T-helper 1 cell treated with Interleukin-12 subunit alpha and Interleukin-12 subunit beta and Interleukin-4 antibody, amounts not matched to agents 30 μg/mL and 1 μg/mL, for 36 hours (primary cell): ENCODE results near the gene NOL9.

Experiments
- H3K27ac Mint-ChIP-seq: one replicate; pipeline ENCODE4 v1.8.0; 2021; ENCODE audit warnings: mild to moderate bottlenecking, mixed read lengths
- H3K27me3 Mint-ChIP-seq: one replicate; pipeline ENCODE4 v1.8.0; 2021; ENCODE audit warnings: low read depth, mixed read lengths
- H3K36me3 Mint-ChIP-seq: one replicate; pipeline ENCODE4 v1.8.0; 2021; ENCODE audit warnings: low read depth, mixed read lengths
- H3K4me1 Mint-ChIP-seq: one replicate; pipeline ENCODE4 v1.8.0; 2021; ENCODE audit warnings: low read depth, mixed read lengths
- H3K4me3 Mint-ChIP-seq: one replicate; pipeline ENCODE4 v1.8.0; 2021; ENCODE audit warnings: mild to moderate bottlenecking, moderate library complexity, mixed read lengths
- H3K9me3 Mint-ChIP-seq: one replicate; pipeline ENCODE4 v1.8.0; 2021; ENCODE audit warnings: mixed read lengths

The NOL9 gene

DNA sequence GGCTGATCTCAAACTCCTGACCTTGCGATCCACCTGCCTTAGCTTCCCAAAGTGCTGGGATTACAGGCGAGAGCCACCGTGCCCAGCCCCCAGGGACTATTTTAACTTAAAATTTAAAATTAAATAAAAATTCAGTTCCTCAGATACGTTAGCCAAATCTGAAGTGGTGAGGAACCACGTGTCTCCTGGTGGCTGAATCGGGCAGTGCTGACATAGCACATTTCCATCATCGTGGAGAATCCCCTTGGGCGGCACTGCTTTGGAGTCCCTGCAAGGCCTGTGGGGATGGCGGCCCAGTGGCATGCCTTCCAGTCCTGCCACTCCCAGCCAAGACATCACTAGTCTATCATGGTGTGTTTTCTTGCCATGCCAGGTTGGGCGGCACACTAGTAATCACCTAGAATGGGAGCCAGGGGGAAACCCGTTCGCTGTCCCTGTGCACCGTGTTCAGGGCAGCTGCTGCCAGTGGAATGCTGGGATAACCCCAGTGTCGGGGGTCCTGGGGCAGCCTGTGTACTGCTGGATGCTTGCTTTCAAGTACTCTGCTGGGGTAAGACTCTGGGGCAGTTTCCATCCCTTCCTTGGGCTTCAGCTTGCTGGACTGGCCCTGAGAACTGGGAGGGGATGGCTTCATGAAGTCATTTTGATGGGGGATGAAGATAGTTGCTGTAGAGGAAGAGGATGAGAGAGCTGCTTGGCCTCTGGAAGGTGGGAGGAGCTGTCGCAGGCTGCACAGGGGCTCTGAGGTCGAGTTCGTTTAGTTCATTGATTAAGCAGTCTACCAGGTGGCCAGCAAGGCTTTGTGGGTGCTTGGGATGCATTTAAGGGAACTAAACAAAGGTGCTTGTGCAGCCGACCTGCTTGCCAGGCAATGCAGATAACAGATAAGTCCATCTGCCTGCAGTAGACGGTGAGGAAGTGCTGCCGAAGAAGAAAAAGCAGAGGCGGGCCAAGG, 30.1 kb upstream of the NOL9 start:
- Mint-ChIP-seq H3K36me3 (peaks cover 3% of the 10 kb centered on the region), H3K27me3 (no peaks in the 10 kb centered on the region), H3K9me3 (no peaks in the 10 kb centered on the region), H3K4me1 (peaks cover 23% of the 10 kb centered on the region), H3K4me3 (no peak overlapping the region), H3K27ac (no peak overlapping the region)

DNA sequence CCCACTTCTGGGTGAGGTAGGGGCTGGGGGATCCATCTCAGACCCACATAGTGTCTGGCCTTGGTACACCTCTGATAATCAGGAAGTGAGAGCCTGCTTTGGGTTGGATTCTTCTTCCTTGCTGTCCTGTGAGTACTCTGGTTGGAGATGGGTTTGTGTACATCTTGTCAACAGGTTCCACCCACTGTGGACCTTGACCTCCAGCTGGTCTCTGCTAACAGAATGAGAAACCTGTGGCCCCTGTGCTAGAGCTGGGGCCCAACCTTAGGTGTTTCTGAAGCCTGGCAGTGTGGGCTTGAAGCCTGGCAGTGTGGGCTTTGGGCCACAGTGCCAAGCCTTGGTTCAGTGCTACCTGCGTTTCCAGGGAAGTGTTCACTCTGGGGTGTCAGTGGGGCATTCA, 28.1 kb upstream of the NOL9 start:
- Mint-ChIP-seq H3K4me1 (peaks cover 26% of the 10 kb centered on the region), H3K9me3 (no peaks in the 10 kb centered on the region), H3K36me3 (peaks cover 3% of the 10 kb centered on the region), H3K27me3 (no peaks in the 10 kb centered on the region), H3K4me3 (peak overlapping the region; percentile 31), H3K27ac (no peak overlapping the region)

DNA sequence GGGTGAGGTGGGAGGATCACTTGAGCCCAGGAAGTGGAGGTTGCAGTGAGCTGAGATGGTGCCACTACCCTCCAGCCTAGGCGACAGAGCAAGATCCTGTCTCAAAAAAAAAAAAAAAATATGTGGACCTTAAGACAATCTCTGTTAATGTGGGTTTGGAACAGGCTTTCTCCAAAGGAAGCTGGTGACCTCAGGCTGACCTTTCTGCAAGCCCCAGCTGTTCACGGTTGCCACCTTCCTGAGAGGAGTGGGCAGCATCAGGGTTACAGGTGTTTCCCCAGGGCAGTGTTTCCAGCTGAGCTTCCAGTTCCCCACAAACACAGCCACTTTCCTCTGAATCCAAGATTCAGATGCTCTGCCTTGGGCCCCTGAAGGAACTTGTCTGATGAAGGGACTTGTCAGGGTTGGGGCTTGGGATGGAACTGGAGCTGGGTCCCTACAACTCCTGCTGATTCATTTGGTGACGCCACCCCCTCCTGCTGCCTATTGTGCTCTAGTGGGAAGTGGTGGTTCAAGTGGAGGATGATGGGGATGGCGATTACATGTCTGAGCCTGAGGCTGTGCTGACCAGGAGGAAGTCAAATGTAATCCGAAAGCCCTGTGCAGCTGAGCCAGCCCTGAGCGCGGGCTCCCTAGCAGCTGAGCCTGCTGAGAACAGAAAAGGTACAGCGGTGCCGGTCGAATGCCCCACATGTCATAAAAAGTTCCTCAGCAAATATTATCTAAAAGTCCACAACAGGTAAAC, 27.4 kb upstream of the NOL9 start:
- Mint-ChIP-seq H3K27ac (peak overlapping the region; percentile 15), H3K4me1 (peaks cover 26% of the 10 kb centered on the region), H3K9me3 (no peaks in the 10 kb centered on the region), H3K27me3 (no peaks in the 10 kb centered on the region), H3K36me3 (peaks cover 3% of the 10 kb centered on the region), H3K4me3 (peak overlapping the region; percentile 26)

DNA sequence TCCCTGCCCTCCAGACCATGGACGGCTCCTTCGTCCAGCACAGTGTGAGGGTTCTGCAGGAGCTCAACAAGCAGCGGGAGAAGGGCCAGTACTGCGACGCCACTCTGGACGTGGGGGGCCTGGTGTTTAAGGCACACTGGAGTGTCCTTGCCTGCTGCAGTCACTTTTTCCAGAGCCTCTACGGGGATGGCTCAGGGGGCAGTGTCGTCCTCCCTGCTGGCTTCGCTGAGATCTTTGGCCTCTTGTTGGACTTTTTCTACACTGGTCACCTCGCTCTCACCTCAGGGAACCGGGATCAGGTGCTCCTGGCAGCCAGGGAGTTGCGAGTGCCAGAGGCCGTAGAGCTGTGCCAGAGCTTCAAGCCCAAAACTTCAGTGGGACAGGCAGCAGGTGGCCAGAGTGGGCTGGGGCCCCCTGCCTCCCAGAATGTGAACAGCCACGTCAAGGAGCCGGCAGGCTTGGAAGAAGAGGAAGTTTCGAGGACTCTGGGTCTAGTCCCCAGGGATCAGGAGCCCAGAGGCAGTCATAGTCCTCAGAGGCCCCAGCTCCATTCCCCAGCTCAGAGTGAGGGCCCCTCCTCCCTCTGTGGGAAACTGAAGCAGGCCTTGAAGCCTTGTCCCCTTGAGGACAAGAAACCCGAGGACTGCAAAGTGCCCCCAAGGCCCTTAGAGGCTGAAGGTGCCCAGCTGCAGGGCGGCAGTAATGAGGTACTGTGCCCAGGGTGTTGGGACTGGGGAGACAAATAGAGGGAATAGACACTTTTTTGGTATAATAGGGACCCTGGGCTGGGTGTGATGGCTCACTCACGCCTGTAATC, 26.5 kb upstream of the NOL9 start:
- Mint-ChIP-seq H3K9me3 (no peaks in the 10 kb centered on the region), H3K27ac (peak overlapping the region; percentile 92), H3K36me3 (peaks cover 3% of the 10 kb centered on the region), H3K27me3 (no peaks in the 10 kb centered on the region), H3K4me3 (peak overlapping the region; percentile 90), H3K4me1 (peaks cover 26% of the 10 kb centered on the region)

DNA sequence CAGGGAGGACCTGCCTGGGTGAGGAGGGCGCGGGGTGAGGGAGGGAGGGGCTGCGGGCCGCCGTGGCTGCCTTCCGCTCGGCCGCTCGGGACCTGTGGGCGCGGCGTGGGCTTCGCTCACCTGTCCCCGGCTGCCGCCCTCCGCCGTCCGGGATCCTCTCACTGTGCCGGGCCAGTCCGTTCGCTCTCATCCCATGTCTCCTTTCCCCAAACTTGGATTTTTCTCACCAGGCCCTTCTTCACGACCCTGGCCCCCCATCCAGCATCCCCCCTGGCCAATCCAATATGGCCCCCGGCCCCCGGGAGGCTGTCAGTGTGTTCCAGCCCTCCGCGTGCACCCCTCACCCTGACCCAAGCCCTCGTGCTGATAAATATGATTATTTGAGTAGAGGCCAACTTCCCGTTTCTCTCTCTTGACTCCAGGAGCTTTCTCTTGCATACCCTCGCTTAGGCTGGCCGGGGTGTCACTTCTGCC, 25.8 kb upstream of the NOL9 start:
- peaks cover 26% of the 10 kb centered on the region for H3K4me1 Mint-ChIP-seq
- no peaks in the 10 kb centered on the region for H3K9me3 Mint-ChIP-seq
- peaks cover 3% of the 10 kb centered on the region for H3K36me3 Mint-ChIP-seq
- H3K4me3 Mint-ChIP-seq = peak overlapping the region; percentile 90
- H3K27me3 Mint-ChIP-seq = no peaks in the 10 kb centered on the region
- peak overlapping the region; percentile 93 for H3K27ac Mint-ChIP-seq

DNA sequence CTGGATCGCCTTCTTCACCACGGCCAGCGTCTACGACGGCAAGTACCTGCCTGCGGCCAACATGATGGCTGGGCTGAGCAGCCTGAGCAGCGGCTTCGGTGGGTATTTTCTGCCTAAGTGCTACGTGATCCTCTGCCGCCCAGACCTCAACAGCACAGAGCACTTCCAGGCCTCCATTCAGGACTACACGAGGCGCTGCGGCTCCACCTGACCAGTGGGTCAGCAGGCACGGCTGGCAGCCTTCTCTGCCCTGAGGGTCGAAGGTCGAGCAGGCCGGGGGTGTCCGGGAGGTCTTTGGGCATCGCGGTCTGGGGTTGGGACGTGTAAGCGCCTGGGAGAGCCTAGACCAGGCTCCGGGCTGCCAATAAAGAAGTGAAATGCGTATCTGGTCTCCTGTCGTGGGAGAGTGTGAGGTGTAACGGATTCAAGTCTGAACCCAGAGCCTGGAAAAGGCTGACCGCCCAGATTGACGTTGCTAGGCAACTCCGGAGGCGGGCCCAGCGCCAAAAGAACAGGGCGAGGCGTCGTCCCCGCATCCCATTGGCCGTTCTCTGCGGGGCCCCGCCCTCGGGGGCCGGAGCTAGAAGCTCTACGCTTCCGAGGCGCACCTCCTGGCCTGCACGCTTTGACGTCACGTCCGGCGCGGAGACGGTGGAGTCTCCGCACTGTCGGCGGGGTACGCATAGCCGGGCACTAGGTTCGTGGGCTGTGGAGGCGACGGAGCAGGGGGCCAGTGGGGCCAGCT, 25.2 kb upstream of the NOL9 start, which contains the start of gene ZBTB48:
Gene ZBTB48, plus strand, starts transcription at position 621 of the 745 bp plus-strand sequence. CDS start 616 bp downstream, outside the sequence.
- H3K27ac Mint-ChIP-seq = peak within 1 kb of the TSS; percentile 93
- peaks cover 20% of the 10 kb centered on the region for H3K4me1 Mint-ChIP-seq
- peaks cover 3% of the 10 kb centered on the region for H3K36me3 Mint-ChIP-seq
- H3K4me3 Mint-ChIP-seq = peak within 1 kb of the TSS; percentile 90
- H3K27me3 Mint-ChIP-seq = no peaks in the 10 kb centered on the region
- H3K9me3 Mint-ChIP-seq = no peaks in the 10 kb centered on the region

DNA sequence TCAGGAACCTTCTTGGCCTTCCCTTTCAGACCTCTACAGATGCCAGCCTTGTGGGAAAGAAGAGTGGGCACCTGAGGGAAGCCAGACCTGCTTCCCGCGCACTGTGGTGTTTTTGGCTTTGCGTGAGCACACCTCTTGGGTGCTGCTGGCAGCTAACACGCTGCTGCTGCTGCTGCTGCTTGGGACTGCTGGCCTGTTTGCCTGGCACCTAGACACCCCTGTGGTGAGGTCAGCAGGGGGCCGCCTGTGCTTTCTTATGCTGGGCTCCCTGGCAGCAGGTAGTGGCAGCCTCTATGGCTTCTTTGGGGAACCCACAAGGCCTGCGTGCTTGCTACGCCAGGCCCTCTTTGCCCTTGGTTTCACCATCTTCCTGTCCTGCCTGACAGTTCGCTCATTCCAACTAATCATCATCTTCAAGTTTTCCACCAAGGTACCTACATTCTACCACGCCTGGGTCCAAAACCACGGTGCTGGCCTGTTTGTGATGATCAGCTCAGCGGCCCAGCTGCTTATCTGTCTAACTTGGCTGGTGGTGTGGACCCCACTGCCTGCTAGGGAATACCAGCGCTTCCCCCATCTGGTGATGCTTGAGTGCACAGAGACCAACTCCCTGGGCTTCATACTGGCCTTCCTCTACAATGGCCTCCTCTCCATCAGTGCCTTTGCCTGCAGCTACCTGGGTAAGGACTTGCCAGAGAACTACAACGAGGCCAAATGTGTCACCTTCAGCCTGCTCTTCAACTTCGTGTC, 24.5 kb upstream of the NOL9 start:
- no peaks in the 10 kb centered on the region for H3K27me3 Mint-ChIP-seq
- peak overlapping the region; percentile 90 for H3K4me3 Mint-ChIP-seq
- peaks cover 20% of the 10 kb centered on the region for H3K4me1 Mint-ChIP-seq
- H3K9me3 Mint-ChIP-seq = no peaks in the 10 kb centered on the region
- H3K36me3 Mint-ChIP-seq = peaks cover 3% of the 10 kb centered on the region
- H3K27ac Mint-ChIP-seq = peak overlapping the region; percentile 93

DNA sequence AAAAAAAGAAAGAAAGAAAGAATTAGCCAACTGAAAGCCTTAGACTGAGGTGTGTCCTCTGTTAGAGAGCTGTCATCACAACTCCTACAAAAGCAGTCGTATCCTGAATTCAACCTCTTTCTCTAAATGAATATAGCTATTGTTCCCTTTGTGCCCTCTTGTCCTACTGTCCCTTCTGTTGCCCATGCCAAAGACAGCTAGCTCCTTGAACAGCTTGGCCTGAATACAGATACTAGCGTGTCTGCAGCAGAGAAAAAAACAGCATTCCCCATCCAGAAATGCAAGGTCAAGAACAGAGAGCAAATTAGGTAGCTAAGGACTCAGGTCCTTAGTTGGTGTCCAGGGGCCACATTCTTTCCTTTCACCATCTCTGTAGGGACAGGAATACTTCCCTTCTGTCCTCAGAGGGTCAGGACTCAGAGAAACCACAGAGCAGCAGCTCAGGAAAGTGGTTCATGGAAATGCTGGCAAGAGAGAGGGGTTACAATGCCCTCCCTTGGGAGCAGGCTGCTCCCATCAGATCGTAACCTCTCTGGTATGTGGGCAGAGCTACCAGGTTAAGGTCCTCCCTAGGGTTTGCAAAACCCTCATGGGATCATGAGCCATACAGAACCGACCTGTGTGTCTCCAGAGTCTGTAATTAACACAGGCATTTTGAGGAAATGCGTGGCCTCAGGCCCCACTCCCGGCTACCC, 23.7 kb upstream of the NOL9 start:
- Mint-ChIP-seq H3K9me3 (no peaks in the 10 kb centered on the region), H3K27ac (no peak overlapping the region), H3K4me1 (peaks cover 20% of the 10 kb centered on the region), H3K27me3 (peaks cover under 1% of the 10 kb centered on the region), H3K36me3 (peaks cover 3% of the 10 kb centered on the region), H3K4me3 (no peak overlapping the region)

DNA sequence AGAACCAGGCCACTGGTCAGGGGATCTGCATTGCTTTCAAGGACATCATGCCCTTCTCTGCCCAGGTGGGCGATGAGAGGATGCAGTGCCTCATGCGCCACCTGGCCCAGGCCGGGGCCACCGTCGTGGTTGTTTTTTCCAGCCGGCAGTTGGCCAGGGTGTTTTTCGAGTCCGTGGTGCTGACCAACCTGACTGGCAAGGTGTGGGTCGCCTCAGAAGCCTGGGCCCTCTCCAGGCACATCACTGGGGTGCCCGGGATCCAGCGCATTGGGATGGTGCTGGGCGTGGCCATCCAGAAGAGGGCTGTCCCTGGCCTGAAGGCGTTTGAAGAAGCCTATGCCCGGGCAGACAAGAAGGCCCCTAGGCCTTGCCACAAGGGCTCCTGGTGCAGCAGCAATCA, 20.5 kb upstream of the NOL9 start:
- H3K9me3 Mint-ChIP-seq = no peaks in the 10 kb centered on the region
- no peak overlapping the region for H3K27ac Mint-ChIP-seq
- peaks cover 13% of the 10 kb centered on the region for H3K27me3 Mint-ChIP-seq
- H3K36me3 Mint-ChIP-seq = no peaks in the 10 kb centered on the region
- H3K4me3 Mint-ChIP-seq = no peak overlapping the region
- peaks cover 10% of the 10 kb centered on the region for H3K4me1 Mint-ChIP-seq

DNA sequence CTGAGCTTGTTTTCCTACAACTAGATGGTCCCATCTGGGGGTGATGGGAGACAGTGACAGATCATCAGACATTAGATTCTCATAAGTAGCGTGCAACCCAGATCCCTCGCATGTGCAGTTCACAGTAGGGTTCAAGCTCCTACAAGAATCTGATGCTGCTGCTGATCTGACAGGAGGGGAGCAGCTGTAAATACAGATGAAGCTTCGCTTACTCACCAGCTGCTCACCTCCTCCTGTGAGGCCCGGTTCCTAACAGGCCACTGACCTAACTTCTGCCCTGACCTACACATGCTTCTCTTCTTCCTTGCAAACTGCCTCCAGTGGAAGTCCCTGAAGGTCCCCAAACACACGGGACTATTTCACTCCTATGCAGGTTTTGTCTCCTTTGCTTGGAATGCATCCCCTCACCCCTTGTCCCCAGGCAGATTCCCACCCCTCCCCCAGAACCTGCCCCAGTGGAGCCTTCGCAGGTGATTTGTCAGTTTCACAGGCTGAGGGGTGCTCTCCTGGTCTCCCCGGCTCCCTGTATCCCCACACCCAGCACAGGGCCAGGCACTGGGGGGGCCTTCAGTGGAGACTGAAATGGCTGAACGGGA, 19.8 kb upstream of the NOL9 start:
- H3K27ac Mint-ChIP-seq = no peak overlapping the region
- no peaks in the 10 kb centered on the region for H3K36me3 Mint-ChIP-seq
- no peak overlapping the region for H3K4me3 Mint-ChIP-seq
- no peaks in the 10 kb centered on the region for H3K9me3 Mint-ChIP-seq
- peaks cover 6% of the 10 kb centered on the region for H3K4me1 Mint-ChIP-seq
- peaks cover 16% of the 10 kb centered on the region for H3K27me3 Mint-ChIP-seq

DNA sequence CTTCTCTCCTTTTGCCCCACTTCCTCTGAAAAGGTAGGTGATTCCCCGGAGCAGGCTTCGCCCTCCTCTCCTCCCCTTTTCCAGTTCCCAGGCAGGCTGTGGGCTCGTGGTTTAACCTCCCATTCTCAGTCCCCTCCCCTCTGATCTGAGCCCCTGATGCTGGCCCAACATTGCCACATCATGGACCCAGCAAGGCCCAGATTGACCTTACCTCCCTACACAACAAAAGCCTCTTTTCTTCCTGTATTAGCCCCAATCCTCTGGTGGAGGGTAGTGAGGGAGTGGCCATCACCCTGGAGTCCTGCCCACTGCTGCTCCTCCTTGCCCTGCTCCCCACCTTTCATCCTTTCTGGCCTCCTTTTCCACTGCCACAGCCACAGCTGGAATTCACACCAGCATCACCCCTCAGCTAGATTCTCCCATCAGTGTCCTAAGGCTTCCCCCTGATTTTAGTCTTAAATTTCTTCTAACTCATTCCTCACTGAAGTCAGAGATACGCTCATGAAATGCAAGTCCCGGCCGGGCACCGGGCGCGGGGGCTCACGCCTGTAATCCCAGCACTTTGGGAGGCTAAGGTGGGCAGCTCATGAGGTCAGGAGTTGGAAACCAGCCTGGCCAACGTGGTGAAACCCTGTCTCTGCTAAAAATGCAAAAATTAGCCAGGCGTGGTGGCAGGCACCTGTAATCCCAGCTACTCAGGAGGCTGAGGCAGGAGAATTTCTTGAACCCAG, 18.5 kb upstream of the NOL9 start:
- peak overlapping the region; percentile 36 for H3K27ac Mint-ChIP-seq
- no peak overlapping the region for H3K4me3 Mint-ChIP-seq
- peaks cover 4% of the 10 kb centered on the region for H3K4me1 Mint-ChIP-seq
- no peaks in the 10 kb centered on the region for H3K36me3 Mint-ChIP-seq
- peaks cover 22% of the 10 kb centered on the region for H3K27me3 Mint-ChIP-seq
- no peaks in the 10 kb centered on the region for H3K9me3 Mint-ChIP-seq

DNA sequence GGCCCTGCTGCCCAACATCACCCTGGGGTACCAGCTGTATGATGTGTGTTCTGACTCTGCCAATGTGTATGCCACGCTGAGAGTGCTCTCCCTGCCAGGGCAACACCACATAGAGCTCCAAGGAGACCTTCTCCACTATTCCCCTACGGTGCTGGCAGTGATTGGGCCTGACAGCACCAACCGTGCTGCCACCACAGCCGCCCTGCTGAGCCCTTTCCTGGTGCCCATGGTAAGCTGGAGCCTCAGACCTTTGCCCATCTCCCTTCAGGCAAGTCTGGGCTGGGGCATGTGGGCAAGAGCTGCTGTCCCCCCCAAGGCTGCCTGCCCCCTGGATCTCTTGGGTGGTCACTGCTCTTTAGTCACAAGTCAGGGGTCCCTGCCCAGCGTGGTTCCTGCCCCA, 16.7 kb upstream of the NOL9 start:
- Mint-ChIP-seq H3K9me3 (no peaks in the 10 kb centered on the region), H3K36me3 (no peaks in the 10 kb centered on the region), H3K27ac (no peak overlapping the region), H3K27me3 (peaks cover 22% of the 10 kb centered on the region), H3K4me3 (no peak overlapping the region), H3K4me1 (peaks cover 4% of the 10 kb centered on the region)
